Panc1 (cell line): ENCODE measurements around the gene PHF23. TPM values are rescaled to one million over a fixed set of nuclear protein-coding genes. Genes with fewer than 3 reads are reported as not detected.

Experiments
- ATAC-seq: fragments of 200-7000 bp; cut with Tn5 transposase; 2 replicates; pipeline ENCODE4 v1.9.1; 2020; ENCODE audit warnings: mild to moderate bottlenecking, moderate library complexity
- BruUV-seq: library from RNA; stranded (reverse); fragments of 400-500 nt; replicated peaks from 2 replicates; lab custom pipeline; 2021; lab: Mats Ljungman, UMichigan
- CTCF ChIA-PET: fragments of 300-600 bp; sonication (Branson Sonifier 250); formaldehyde crosslinking; loops from one replicate; lab custom pipeline; 2022; ENCODE audit warnings: antibody characterized with exemption; lab: Charles Lee
- POLR2A ChIA-PET: fragments of 300-600 bp; sonication (Branson Sonifier 250); formaldehyde crosslinking; loops from one replicate; lab custom pipeline; 2022; ENCODE audit warnings: antibody characterized with exemption; lab: Charles Lee
- DNase-seq: peaks from one replicate; pipeline ENCODE4 v3.0.0-alpha.2; 2010; ENCODE audit warnings: low read depth, low spot score
- H3K27ac ChIP-seq: 2 replicates; pipeline ENCODE4 v1.5.1; 2011; ENCODE audit warnings: mild to moderate bottlenecking, low read length, inconsistent platforms
- H3K27me3 ChIP-seq: fragments of 200-500 bp; sonication (Bioruptor generic); 2 replicates; pipeline ENCODE4 v1.6.0; 2014; ENCODE audit warnings: low read length, inconsistent platforms; ENCODE audit not compliant: control insufficient read depth, insufficient read depth
- H3K36me3 ChIP-seq: fragments of 200-500 bp; sonication (Bioruptor generic); 2 replicates; pipeline ENCODE4 v1.5.1; 2014; ENCODE audit warnings: inconsistent platforms, mild to moderate bottlenecking, low read length, moderate library complexity; ENCODE audit not compliant: control insufficient read depth, insufficient read depth
- H3K4me1 ChIP-seq: 2 replicates; pipeline ENCODE4 v1.5.1; 2011; ENCODE audit warnings: inconsistent platforms, mild to moderate bottlenecking, low read length, moderate library complexity; ENCODE audit not compliant: control insufficient read depth, insufficient read depth
- H3K4me3 ChIP-seq, 2 experiments: 2 replicates each; pipeline ENCODE4 v1.5.1; 2011 to 2012; ENCODE audit warnings: low read depth in 2 of 2, low read length in 2 of 2, mild to moderate bottlenecking in 2 of 2, inconsistent platforms in 1 of 2, moderate library complexity in 1 of 2
- H3K9me3 ChIP-seq: fragments of 200-500 bp; sonication (Bioruptor generic); 2 replicates; pipeline ENCODE4 v1.5.1; 2014; ENCODE audit warnings: low read depth, mild to moderate bottlenecking, inconsistent platforms, low read length, moderate library complexity; ENCODE audit not compliant: control insufficient read depth, insufficient read depth
- POLR2AphosphoS5 ChIP-seq: IDR thresholded peaks from 2 replicates; pipeline ENCODE4 v1.6.1; 2012; ENCODE audit warnings: mild to moderate bottlenecking, low read depth, low read length, moderate library complexity
- SIN3A ChIP-seq: IDR thresholded peaks from 2 replicates; pipeline ENCODE4 v1.6.1; 2012; ENCODE audit warnings: low read depth, mild to moderate bottlenecking, low read length, moderate library complexity, borderline replicate concordance; ENCODE audit not compliant: insufficient read depth
- TCF7L2 ChIP-seq: IDR thresholded peaks from 2 replicates; pipeline ENCODE4 v1.6.1; 2011; ENCODE audit warnings: mild to moderate bottlenecking, low read depth, low read length, inconsistent platforms
- in situ Hi-C: cut with HindIII; loops from 2 replicates; pipeline ENCODE4 v1.10.0; 2016; ENCODE audit warnings: low sequenced_read_pairs, low pct_unique_long_range_greater_than_20kb
- intact Hi-C: fragments of 100-400 bp; cut with micrococcal nuclease; formaldehyde crosslinking; loops from one replicate; pipeline ENCODE4 v1.10.0; 2022; ENCODE audit not compliant: unreplicated experiment
- total RNA-seq: library from RNA; stranded (reverse); gene quantifications from one replicate; pipeline ENCODE4 v1.2.1, GENCODE V29; 2021; ENCODE audit not compliant: unreplicated experiment
- TF ChIP-seq, protein P1 (sequence below), 2 experiments: IDR thresholded peaks; 2 replicates each; pipeline ENCODE4 v1.6.1; 2011 to 2012; ENCODE audit warnings: low read depth in 2 of 2, control low read depth in 1 of 2, low read length in 1 of 2, mild to moderate bottlenecking in 1 of 2, moderate library complexity in 1 of 2; ENCODE audit not compliant: insufficient read depth in 1 of 2
- TF ChIP-seq, protein P2 (sequence below): fragments of 450-650 bp; IDR thresholded peaks from 2 replicates; pipeline ENCODE4 v1.5.1; 2017; ENCODE audit warnings: mild to moderate bottlenecking

PHF23 gene
- total RNA-seq, 1 experiment from 2014 or later, result 69.3 TPM

DNA sequence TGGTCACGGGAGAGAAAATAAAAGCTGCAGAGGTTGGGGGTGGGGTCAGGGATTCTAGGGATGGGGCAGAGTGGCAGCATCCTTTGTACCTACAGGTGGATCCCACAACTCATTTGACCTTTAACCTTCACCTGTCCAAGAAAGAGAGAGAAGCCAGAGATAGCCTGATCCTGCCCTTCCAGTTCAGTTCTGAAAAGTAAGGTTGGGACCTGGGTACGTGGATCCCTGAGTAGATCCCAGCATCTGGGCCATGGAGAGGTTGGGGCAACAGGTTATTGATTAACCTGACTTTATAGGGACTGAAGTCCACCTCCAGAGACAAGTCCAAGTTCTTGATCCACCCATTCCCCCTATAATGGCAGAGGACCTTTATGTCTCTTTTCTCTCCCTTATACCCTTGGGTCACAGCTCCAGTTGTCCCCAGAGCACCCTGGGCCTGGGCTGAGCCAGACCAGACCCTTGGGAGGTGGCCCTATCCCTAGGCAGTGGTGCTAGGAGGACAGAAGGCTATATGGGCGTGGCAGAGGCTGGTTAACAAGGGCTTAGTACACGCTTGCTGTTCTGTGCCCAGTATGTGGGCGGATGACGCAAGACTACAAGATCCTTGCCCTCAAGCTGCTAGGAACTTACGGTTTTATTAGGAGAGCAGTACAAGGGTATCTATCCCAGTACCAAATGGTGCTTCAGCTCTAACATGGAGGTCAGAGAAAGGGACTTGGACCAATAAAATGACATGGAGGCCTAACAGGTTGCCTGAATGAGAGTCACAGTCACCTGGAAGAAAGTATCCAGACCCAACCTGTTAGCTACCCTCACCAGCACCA is 19.7 kb upstream of the PHF23 start:
- ChIA-PET CTCF (interaction anchor here (0.7 kb wide), 1 partner anchor 1763 kb away, joined by 6 read pairs; no protein-coding TSS in a partner anchor), POLR2A (no interaction called here)
- BruUV-seq, result no TSS peak
- H3K4me3 ChIP-seq, result no peak overlapping the region
- peaks cover 20% of the 10 kb centered on the region for H3K4me1 ChIP-seq
- intact Hi-C loops, result no loop called here
- H3K27ac ChIP-seq, result peak overlapping the region; percentile 48; the same call in 1 of the 2 replicates
- no peaks in the 10 kb centered on the region for H3K27me3 ChIP-seq
- DNase-seq (no peak), ATAC-seq (no peak)
- TF ChIP-seq, protein P1, sequence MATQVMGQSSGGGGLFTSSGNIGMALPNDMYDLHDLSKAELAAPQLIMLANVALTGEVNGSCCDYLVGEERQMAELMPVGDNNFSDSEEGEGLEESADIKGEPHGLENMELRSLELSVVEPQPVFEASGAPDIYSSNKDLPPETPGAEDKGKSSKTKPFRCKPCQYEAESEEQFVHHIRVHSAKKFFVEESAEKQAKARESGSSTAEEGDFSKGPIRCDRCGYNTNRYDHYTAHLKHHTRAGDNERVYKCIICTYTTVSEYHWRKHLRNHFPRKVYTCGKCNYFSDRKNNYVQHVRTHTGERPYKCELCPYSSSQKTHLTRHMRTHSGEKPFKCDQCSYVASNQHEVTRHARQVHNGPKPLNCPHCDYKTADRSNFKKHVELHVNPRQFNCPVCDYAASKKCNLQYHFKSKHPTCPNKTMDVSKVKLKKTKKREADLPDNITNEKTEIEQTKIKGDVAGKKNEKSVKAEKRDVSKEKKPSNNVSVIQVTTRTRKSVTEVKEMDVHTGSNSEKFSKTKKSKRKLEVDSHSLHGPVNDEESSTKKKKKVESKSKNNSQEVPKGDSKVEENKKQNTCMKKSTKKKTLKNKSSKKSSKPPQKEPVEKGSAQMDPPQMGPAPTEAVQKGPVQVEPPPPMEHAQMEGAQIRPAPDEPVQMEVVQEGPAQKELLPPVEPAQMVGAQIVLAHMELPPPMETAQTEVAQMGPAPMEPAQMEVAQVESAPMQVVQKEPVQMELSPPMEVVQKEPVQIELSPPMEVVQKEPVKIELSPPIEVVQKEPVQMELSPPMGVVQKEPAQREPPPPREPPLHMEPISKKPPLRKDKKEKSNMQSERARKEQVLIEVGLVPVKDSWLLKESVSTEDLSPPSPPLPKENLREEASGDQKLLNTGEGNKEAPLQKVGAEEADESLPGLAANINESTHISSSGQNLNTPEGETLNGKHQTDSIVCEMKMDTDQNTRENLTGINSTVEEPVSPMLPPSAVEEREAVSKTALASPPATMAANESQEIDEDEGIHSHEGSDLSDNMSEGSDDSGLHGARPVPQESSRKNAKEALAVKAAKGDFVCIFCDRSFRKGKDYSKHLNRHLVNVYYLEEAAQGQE (IDR thresholded peaks at IDR 0.05; ENCODE audit: insufficient read depth in 1 of 2, low read depth in 2 of 2, low read length in 1 of 2), result no peak
- TF ChIP-seq POLR2AphosphoS5, result no peak
- TF ChIP-seq TCF7L2, result no peak
- no peak for TF ChIP-seq SIN3A
- TF ChIP-seq, protein P2, sequence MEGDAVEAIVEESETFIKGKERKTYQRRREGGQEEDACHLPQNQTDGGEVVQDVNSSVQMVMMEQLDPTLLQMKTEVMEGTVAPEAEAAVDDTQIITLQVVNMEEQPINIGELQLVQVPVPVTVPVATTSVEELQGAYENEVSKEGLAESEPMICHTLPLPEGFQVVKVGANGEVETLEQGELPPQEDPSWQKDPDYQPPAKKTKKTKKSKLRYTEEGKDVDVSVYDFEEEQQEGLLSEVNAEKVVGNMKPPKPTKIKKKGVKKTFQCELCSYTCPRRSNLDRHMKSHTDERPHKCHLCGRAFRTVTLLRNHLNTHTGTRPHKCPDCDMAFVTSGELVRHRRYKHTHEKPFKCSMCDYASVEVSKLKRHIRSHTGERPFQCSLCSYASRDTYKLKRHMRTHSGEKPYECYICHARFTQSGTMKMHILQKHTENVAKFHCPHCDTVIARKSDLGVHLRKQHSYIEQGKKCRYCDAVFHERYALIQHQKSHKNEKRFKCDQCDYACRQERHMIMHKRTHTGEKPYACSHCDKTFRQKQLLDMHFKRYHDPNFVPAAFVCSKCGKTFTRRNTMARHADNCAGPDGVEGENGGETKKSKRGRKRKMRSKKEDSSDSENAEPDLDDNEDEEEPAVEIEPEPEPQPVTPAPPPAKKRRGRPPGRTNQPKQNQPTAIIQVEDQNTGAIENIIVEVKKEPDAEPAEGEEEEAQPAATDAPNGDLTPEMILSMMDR, result no peak
- in situ Hi-C loops, result no loop called here
- peaks cover 8% of the 10 kb centered on the region for H3K36me3 ChIP-seq
- no peaks in the 10 kb centered on the region for H3K9me3 ChIP-seq

DNA sequence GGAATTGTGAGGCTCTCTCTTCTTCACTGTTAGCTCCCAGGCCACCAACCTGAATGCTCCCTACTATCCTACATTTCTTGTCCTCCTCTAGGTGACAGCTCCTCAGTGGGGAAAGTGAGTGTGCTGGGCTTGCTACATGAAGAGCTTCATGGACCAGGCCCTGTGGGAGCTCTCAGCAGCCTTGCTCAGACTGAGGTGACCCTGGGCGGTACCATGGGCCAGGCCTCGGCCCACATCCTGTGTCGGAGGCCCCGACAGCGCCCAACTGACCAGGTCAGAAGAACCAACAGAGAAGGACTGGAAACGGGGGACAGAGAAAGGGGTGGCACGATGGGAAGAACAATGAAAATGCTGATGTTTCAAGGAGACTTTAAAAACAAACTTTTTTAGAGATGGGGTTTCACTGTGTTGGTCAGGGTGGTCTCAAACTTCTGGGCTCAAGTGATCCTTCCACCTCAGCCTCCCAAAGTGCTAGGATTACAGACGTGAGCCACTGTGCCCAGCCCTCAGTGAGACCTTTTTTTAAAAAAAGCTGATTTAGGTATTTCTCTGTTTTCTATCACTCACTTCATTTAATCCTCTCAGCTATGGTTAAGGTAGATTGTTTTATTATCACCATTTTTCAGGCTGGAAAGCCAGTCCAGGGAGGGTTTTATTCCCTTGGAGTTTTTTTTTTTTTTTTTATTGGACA is 17.7 kb upstream of the PHF23 start:
- Histone ChIP-seq H3K4me1 (peaks cover 14% of the 10 kb centered on the region), H3K36me3 (peaks cover 6% of the 10 kb centered on the region), H3K27me3 (no peaks in the 10 kb centered on the region), H3K4me3 (no peak overlapping the region), H3K27ac (no peak overlapping the region), H3K9me3 (no peaks in the 10 kb centered on the region)
- ChIA-PET POLR2A (no interaction called here), CTCF (no interaction called here)
- ATAC-seq (no peak), DNase-seq (no peak)
- no TSS peak for BruUV-seq
- intact Hi-C loops (no loop called here), in situ Hi-C loops (no loop called here)
- no peak for TF ChIP-seq TCF7L2
- TF ChIP-seq POLR2AphosphoS5, result no peak
- TF ChIP-seq SIN3A, result no peak
- TF ChIP-seq, protein P1 (IDR thresholded peaks at IDR 0.05; ENCODE audit: insufficient read depth in 1 of 2, low read depth in 2 of 2, low read length in 1 of 2), result no peak
- TF ChIP-seq, protein P2, result no peak
